ENCODE results near the gene HNRNPM.

DNA sequence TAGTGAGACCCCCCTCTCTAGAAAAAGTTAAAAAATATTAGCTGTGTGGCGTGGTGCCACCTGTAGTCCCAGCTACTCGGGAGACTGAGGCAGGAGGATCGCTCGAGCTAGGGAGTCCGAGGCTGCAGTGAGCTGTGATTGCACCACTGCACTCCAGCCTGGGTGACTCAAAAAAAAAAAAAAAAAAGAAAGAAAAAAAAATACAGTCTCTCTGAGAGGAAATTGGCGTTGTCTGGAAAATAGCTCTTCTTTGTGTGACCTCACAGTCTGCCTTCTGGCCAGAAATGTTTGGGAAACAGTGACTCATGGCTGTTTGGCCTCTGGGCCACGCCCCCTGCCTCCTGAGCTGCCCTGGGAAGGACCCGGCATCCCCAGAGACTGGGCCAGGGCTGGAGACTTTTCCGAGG is 21.0 kb upstream of the HNRNPM start:
- TF ChIP-seq POLR2A (IDR thresholded peaks at IDR 0.05; ENCODE audit: low read length) (no peak), GATA1 (IDR thresholded peaks at IDR 0.05; ENCODE audit: low read depth, low read length) (no peak)

Data from erythroblast (primary cell).